ENCODE measurements around the gene HAUS7.

- TF ChIP-seq, protein P1, sequence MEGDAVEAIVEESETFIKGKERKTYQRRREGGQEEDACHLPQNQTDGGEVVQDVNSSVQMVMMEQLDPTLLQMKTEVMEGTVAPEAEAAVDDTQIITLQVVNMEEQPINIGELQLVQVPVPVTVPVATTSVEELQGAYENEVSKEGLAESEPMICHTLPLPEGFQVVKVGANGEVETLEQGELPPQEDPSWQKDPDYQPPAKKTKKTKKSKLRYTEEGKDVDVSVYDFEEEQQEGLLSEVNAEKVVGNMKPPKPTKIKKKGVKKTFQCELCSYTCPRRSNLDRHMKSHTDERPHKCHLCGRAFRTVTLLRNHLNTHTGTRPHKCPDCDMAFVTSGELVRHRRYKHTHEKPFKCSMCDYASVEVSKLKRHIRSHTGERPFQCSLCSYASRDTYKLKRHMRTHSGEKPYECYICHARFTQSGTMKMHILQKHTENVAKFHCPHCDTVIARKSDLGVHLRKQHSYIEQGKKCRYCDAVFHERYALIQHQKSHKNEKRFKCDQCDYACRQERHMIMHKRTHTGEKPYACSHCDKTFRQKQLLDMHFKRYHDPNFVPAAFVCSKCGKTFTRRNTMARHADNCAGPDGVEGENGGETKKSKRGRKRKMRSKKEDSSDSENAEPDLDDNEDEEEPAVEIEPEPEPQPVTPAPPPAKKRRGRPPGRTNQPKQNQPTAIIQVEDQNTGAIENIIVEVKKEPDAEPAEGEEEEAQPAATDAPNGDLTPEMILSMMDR (IDR thresholded peaks at IDR 0.05) = no peak
- TF ChIP-seq POLR2A (IDR thresholded peaks at IDR 0.05) (no peak), EP300 (IDR thresholded peaks at IDR 0.05) (no peak)
Observed at GRCh38 chrX:153515435-153515834, 45.1 kb upstream of the HAUS7 start.
